ENCODE measurements around the gene ZNF778. TPM values are rescaled to one million over a fixed set of nuclear protein-coding genes. Genes with fewer than 3 reads are reported as not detected.

The ZNF778 gene
- total and polyA plus RNA-seq, 2 of the 8 experiments (the other 6 are each of a cell fraction or from before 2014, with no cell fraction given), result 9.5 to 21.9 TPM

- no peak for TF ChIP-seq SIX5 (IDR thresholded peaks at IDR 0.05; ENCODE audit: low read depth, low read length)
- no peak for TF ChIP-seq EP300 (IDR thresholded peaks at IDR 0.05; ENCODE audit: borderline replicate concordance in 1 of 2, low read depth in 2 of 2, low read length in 2 of 2)
- TF ChIP-seq RNF2 (IDR thresholded peaks at IDR 0.05; ENCODE audit: borderline replicate concordance, low read depth, low read length, missing control alignments, poor library complexity, severe bottlenecking), result no peak
- TF ChIP-seq BRCA1 (IDR thresholded peaks at IDR 0.05; ENCODE audit: low read depth, low read length), result no peak
Observed at GRCh38 chr16:89176147-89176690, 41.3 kb upstream of the ZNF778 start (continued).
